Prostate gland (tissue), 2 donors: Measurements from ENCODE around the gene STARD4.

ENCODE experiments used
- CTCF ChIP-seq, 4 experiments: fragments of 200-600 bp in 2 of 4; fragments of 450-650 bp in 2 of 4; sonication (generic) in 2 of 4; IDR thresholded peaks; 1 replicate in 3 of 4; 2 replicates in 1 of 4; pipeline ENCODE4 v1.5.1; 2016 to 2019; ENCODE audit warnings: antibody characterized with exemption in 4 of 4, mild to moderate bottlenecking in 2 of 4, moderate library complexity in 2 of 4
- POLR2A ChIP-seq: fragments of 450-650 bp; IDR thresholded peaks from one replicate; pipeline ENCODE4 v1.6.1; 2016; ENCODE audit warnings: antibody characterized with exemption, mild to moderate bottlenecking
- POLR2AphosphoS5 ChIP-seq: sonication (generic); formaldehyde crosslinking; IDR thresholded peaks from one replicate; pipeline ENCODE4 v1.6.1; 2017; ENCODE audit warnings: antibody characterized with exemption

- TF ChIP-seq POLR2AphosphoS5 = no peak
- no peak for TF ChIP-seq CTCF (IDR thresholded peaks at IDR 0.05)
- no peak for TF ChIP-seq POLR2A
These were observed 18.0 kb upstream of the STARD4 start for GRCh38 chr5:111530298-111530740.
